ENCODE data around the gene KRT81.
"Not testable (repeated sequence)": the region's sequence is repeated elsewhere in the genome, so short reads cannot be mapped to it uniquely, and the experiment has no call there.

KRT81 gene

DNA sequence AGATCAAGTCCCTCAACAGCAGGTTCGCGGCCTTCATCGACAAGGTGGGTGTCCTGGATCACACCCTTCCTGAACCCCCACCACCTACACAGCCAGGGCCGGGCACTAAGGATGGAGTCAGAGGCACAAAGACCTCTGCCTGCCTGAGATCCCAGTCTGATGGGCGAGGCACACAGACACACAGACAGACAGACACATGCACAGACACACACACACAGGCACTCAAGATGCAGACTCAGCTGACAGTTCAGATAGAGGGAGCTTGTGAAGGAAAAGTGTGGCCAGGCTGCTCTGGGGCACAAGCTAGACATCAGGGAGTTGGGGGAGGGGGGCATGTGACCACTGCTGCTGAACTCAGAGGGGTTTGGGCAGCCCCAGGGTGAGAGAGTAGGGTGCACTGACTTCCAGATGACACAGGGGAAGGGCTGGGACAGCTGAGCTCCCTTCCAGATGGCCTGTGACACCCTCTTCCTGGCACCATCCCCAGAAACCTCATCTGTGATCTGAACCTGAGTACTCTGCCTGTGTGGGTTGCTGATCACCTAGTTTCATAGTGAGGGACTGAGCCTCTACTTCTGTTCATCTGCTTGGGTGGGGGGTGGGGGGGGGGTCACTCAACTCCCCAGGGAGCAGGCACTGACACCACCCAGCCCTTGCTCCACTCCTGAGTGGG, 11.0 kb upstream of the KRT81 start:
- not testable (repeated sequence) for H3K4me1 ChIP-seq (ENCODE audit: insufficient read depth, low read length, severe bottlenecking); H3K9ac ChIP-seq (ENCODE audit: low read length); H2AFZ ChIP-seq (ENCODE audit: low read length); H3K27me3 ChIP-seq (ENCODE audit: insufficient read depth, low read length); H3K4me3 ChIP-seq (ENCODE audit: low read depth, low read length, poor library complexity, severe bottlenecking); H3K9me2 ChIP-seq (ENCODE audit: low read depth, low read length); H3K36me3 ChIP-seq (ENCODE audit: insufficient read depth, low read length); H3K79me2 ChIP-seq (ENCODE audit: insufficient read depth, low read length); H3K4me2 ChIP-seq (ENCODE audit: low read length); H3K27ac ChIP-seq (ENCODE audit: low read depth, low read length, poor library complexity, severe bottlenecking); H3K9me3 ChIP-seq (ENCODE audit: low read length); H4K20me1 ChIP-seq (ENCODE audit: insufficient read depth, low read length); H3F3A ChIP-seq (ENCODE audit: insufficient read depth, low read length)

DNA sequence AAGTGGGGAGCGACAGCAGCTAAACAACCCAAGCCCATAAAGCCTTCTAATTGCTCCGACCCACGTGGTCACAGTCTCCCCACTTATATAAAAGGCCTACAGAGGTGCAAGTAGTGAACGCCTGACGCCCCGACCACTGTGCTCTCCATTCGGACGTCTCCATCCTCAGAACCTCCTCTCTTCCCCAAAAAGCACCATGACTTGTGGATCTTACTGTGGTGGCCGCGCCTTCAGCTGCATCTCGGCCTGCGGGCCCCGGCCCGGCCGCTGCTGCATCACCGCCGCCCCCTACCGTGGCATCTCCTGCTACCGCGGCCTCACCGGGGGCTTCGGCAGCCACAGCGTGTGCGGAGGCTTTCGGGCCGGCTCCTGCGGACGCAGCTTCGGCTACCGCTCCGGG, 10.4 kb upstream of the KRT81 start:
- H3K36me3 ChIP-seq (ENCODE audit: insufficient read depth, low read length); H3K79me2 ChIP-seq (ENCODE audit: insufficient read depth, low read length); H3K4me3 ChIP-seq (ENCODE audit: low read depth, low read length, poor library complexity, severe bottlenecking); H3K4me1 ChIP-seq (ENCODE audit: insufficient read depth, low read length, severe bottlenecking); H3F3A ChIP-seq (ENCODE audit: insufficient read depth, low read length); H4K20me1 ChIP-seq (ENCODE audit: insufficient read depth, low read length); H3K27me3 ChIP-seq (ENCODE audit: insufficient read depth, low read length); H3K4me2 ChIP-seq (ENCODE audit: low read length); H3K9ac ChIP-seq (ENCODE audit: low read length); H3K27ac ChIP-seq (ENCODE audit: low read depth, low read length, poor library complexity, severe bottlenecking); H2AFZ ChIP-seq (ENCODE audit: low read length); H3K9me3 ChIP-seq (ENCODE audit: low read length); H3K9me2 ChIP-seq (ENCODE audit: low read depth, low read length): not testable (repeated sequence)

DNA sequence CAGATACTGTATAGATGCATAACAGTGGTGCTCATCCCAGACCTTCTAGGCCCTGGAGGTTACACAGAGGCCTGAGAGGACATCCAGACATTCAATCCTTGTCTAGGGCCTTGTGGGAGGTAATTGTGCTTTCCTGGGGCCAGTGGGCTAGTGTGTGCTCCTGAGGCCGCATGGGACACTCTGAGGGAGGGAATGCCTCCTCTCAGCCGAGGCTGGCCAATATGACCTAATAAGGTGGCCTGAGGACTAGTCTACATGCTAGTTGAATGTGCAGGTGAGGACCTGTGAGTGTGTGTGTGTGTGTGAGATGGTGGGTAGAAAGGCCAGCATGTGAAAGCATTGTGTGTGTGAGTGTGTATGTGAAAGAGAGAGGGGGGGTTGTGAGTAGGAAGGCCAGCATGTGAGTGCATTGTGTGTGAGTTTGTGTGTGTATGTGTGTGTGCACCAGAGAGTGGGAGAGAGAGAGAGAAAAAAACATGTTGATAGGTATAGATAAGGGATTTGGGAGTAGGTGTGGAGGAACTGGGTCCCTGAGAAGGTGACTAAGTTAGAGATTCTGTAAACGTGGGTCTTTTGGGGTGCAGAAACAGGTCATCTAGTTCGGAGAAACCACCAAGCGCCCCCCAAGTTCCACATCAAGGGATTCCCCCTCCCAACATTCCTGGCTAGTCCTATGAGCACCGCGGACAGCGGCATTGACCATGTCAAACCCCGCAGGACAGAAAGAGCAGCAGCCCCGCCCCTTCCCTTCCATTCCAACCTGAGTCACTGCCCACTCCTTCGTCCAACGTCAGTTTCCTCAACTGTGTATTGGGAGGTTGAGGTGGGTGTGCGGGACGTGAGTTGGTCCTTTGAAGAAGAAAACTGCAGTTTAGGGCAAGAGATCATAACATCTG, 9.7 kb upstream of the KRT81 start:
- H4K20me1 ChIP-seq (ENCODE audit: insufficient read depth, low read length): no peaks in the 10 kb centered on the region
- no peaks in the 10 kb centered on the region for H3K4me1 ChIP-seq (ENCODE audit: insufficient read depth, low read length, severe bottlenecking)
- H3K79me2 ChIP-seq (ENCODE audit: insufficient read depth, low read length): no peaks in the 10 kb centered on the region
- H3K27me3 ChIP-seq (ENCODE audit: insufficient read depth, low read length): 0 out of 2 replicates have a peak, but pooled peaks cover 7% of the 10 kb centered on the region
- no peaks in the 10 kb centered on the region for H3K9me3 ChIP-seq (ENCODE audit: low read length)
- H3F3A ChIP-seq (ENCODE audit: insufficient read depth, low read length): no peaks in the 10 kb centered on the region
- no peaks in the 10 kb centered on the region for H3K36me3 ChIP-seq (ENCODE audit: insufficient read depth, low read length)
- H2AFZ ChIP-seq (ENCODE audit: low read length): no peak overlapping the region
- no peaks in the 10 kb centered on the region for H3K9me2 ChIP-seq (ENCODE audit: low read depth, low read length)
- H3K4me3 ChIP-seq (ENCODE audit: low read depth, low read length, poor library complexity, severe bottlenecking): no peak overlapping the region
- no peak for TF ChIP-seq EZH2 (IDR thresholded peaks at IDR 0.05; ENCODE audit: borderline replicate concordance, low read length)
- TF ChIP-seq, protein P1, sequence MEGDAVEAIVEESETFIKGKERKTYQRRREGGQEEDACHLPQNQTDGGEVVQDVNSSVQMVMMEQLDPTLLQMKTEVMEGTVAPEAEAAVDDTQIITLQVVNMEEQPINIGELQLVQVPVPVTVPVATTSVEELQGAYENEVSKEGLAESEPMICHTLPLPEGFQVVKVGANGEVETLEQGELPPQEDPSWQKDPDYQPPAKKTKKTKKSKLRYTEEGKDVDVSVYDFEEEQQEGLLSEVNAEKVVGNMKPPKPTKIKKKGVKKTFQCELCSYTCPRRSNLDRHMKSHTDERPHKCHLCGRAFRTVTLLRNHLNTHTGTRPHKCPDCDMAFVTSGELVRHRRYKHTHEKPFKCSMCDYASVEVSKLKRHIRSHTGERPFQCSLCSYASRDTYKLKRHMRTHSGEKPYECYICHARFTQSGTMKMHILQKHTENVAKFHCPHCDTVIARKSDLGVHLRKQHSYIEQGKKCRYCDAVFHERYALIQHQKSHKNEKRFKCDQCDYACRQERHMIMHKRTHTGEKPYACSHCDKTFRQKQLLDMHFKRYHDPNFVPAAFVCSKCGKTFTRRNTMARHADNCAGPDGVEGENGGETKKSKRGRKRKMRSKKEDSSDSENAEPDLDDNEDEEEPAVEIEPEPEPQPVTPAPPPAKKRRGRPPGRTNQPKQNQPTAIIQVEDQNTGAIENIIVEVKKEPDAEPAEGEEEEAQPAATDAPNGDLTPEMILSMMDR (IDR thresholded peaks at IDR 0.05; ENCODE audit: low read length): no peak
- no peak overlapping the region for H3K9ac ChIP-seq (ENCODE audit: low read length)
- H3K4me2 ChIP-seq (ENCODE audit: low read length): no peak overlapping the region
- H3K27ac ChIP-seq (ENCODE audit: low read depth, low read length, poor library complexity, severe bottlenecking): no peak overlapping the region

- Histone ChIP-seq H3K4me2 (ENCODE audit: low read length) (no peak overlapping the region), H3F3A (ENCODE audit: insufficient read depth, low read length) (no peaks in the 10 kb centered on the region), H3K4me1 (ENCODE audit: insufficient read depth, low read length, severe bottlenecking) (no peaks in the 10 kb centered on the region), H3K9ac (ENCODE audit: low read length) (no peak overlapping the region), H3K9me3 (ENCODE audit: low read length) (no peaks in the 10 kb centered on the region), H3K79me2 (ENCODE audit: insufficient read depth, low read length) (no peaks in the 10 kb centered on the region), H3K36me3 (ENCODE audit: insufficient read depth, low read length) (no peaks in the 10 kb centered on the region), H2AFZ (ENCODE audit: low read length) (no peak overlapping the region), H3K27ac (ENCODE audit: low read depth, low read length, poor library complexity, severe bottlenecking) (no peak overlapping the region), H3K9me2 (ENCODE audit: low read depth, low read length) (no peaks in the 10 kb centered on the region), H3K27me3 (ENCODE audit: insufficient read depth, low read length) (0 out of 2 replicates have a peak, but pooled peaks cover 7% of the 10 kb centered on the region), H4K20me1 (ENCODE audit: insufficient read depth, low read length) (no peaks in the 10 kb centered on the region), H3K4me3 (ENCODE audit: low read depth, low read length, poor library complexity, severe bottlenecking) (no peak overlapping the region)
- TF ChIP-seq, protein P1 (IDR thresholded peaks at IDR 0.05; ENCODE audit: low read length): no peak
- TF ChIP-seq EZH2 (IDR thresholded peaks at IDR 0.05; ENCODE audit: borderline replicate concordance, low read length): no peak
Observed at GRCh38 chr12:52298677-52299190, 7.4 kb upstream of the KRT81 start.

Measured in OCI-LY1 (cell line).